ENCODE measurements around the gene STRIP1.
A peak's percentile ranks its signal among the peaks of the same experiment; 100 is the strongest.

STRIP1 gene

GRCh38 chr1:110053552-110054428 is 19.4 kb downstream of the STRIP1 start:
- DNase-seq (ENCODE audit: low spot score) = peak; percentile 73

GRCh38 chr1:110055493-110056284 is 21.3 kb downstream of the STRIP1 start:
- no peak for DNase-seq (ENCODE audit: low spot score)

DNA sequence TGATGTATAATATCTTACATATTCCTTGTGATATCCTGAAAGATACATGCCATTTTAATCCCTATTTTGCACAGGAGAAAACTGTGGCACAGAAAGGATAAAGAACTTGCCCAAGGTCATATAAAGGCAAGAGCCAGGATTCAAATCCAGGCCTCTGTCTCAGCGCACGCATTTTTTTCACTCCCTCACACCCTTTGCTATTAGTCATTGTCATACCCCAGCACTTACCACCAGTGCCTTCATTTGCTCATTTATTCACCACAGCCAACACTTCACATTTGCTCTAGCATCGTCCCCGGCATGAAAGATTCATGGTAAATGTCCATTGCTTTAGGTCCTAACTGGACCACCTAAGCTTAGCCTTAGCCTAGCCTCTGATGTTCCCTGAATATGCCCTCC is 21.9 kb downstream of the STRIP1 start:
- DNase-seq (ENCODE audit: low spot score) = no peak

- DNase-seq (ENCODE audit: low spot score) = peak; percentile 78
Measured at GRCh38 chr1:110056776-110057175, 22.4 kb downstream of the STRIP1 start.

- DNase-seq (ENCODE audit: low spot score) = no peak
Measured at GRCh38 chr1:110057963-110058518, 23.6 kb downstream of the STRIP1 start.

GRCh38 chr1:110058591-110058990 is 24.2 kb downstream of the STRIP1 start:
- no peak for DNase-seq (ENCODE audit: low spot score)

GRCh38 chr1:110059133-110059863 is 24.9 kb downstream of the STRIP1 start:
- no peak for DNase-seq (ENCODE audit: low spot score)

DNA sequence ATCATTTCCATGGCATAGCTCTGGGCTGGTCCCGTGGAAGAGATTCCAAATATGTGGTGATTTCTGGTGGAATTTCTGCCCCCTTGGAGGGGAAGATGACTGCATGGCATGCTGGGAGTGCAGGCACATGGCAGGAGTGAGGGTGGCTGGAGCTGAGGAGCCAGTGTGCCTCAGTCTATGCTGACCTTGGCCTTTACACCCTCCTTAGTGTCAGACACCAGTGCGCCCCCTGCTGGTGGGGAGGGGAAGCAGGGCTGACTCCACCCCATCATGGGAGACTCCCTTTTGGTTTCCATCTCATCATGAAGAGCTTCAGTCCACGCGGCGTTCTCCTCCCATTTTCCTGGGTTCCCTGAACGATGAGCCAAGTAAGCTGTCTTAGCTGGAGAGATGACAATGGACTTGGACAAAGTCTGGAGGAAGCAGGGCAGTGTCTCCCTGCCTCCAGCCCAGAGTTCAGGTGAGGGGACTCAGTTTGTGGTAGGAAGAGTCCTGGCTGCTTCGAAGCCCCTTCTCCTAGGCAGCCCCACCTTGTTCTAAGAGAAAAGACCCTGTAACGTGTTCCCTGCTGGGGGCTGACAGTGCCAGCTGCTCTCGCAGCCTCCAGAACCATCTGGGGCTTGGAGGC is 25.7 kb downstream of the STRIP1 start:
- no peak for DNase-seq (ENCODE audit: low spot score)

DNA sequence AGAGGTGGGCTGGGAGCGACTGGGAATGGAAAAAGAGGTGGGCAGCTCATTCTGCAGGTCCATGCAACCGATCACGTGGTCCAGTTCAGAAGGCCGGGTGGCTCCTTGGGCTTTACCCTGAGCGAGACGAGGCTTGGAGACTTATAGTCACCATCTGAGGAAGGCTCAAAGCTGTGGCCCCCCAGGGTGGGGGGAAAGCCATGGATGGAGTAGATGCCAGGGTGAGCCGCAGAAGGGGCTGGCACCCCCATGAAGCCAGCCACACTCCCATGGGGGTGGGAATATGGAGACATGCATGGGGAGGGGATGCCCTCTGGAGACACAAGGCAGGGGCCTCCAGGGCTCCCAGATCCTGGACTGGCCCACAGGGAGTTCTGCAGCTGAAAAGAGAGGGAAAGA is 26.2 kb downstream of the STRIP1 start:
- no peak for DNase-seq (ENCODE audit: low spot score)

DNA sequence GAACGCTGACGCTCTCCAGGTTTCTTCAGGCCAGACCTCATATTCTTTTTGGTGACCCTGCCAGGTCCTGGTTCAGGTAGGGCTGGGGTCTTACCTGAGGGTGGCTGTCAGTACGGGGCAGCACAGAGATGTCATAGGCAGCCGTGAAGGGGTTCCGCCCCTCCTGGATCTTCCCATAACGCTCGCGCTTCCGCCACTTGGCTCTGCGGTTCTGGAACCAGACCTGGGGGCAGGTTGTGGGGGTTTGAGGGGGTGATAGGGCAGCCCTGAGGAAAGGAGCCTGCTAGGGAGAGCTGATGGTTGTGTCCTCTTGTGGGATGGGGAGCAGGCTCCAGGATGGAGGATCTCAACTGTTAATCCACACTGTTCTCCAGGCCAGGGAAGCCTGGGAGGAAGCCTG is 26.9 kb downstream of the STRIP1 start:
- DNase-seq (ENCODE audit: low spot score) = no peak

GRCh38 chr1:110062612-110063011 is 28.2 kb downstream of the STRIP1 start:
- no peak for DNase-seq (ENCODE audit: low spot score)

- no peak for DNase-seq (ENCODE audit: low spot score)
Measured at GRCh38 chr1:110063781-110064180, 29.4 kb downstream of the STRIP1 start.

- no peak for DNase-seq (ENCODE audit: low spot score)
Measured at GRCh38 chr1:110064576-110065337, 30.3 kb downstream of the STRIP1 start.

DNA sequence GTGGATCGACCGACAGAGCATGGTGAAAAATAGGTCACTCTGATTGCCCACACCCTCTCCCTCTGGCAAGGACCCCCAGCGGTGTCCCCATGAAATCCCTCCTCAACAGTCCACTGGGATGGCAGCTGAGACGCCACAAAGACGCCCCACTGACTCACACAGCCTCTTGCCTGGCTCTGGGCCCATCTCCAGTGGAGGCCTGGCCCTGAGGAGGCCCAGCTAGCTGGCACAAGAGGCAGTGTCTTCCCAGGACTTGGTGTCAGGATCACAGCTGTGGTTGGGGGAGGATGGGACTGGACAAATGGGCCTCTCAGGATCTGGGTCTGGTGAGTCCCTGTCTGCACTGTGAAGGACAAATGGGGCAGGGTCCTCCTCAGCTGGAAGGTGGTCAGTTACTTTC is 31.4 kb downstream of the STRIP1 start:
- no peak for DNase-seq (ENCODE audit: low spot score)

DNA sequence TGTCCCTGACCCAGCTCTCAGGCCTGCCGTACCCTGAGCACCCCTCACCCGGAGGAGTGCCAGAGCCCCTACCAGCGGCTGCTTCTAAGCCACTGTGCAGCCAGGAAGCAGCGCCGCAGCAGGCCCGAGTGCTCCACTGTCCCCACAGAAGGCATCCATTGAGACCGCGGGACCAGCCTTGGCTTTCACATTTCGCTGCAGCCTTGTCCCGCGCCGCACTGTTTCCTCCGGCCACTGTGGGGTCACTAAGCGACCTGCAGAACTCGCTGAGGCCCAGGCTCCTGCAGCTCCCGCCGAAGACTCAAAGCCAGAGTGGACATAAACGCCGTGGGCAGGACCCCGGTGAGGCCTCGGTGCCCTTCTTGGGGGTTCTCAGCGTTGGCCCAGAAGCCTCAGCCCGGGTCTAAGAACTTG is 33.1 kb downstream of the STRIP1 start:
- DNase-seq (ENCODE audit: low spot score) = no peak

- no peak for DNase-seq (ENCODE audit: low spot score)
Measured at GRCh38 chr1:110067893-110068645, 33.6 kb downstream of the STRIP1 start.

DNA sequence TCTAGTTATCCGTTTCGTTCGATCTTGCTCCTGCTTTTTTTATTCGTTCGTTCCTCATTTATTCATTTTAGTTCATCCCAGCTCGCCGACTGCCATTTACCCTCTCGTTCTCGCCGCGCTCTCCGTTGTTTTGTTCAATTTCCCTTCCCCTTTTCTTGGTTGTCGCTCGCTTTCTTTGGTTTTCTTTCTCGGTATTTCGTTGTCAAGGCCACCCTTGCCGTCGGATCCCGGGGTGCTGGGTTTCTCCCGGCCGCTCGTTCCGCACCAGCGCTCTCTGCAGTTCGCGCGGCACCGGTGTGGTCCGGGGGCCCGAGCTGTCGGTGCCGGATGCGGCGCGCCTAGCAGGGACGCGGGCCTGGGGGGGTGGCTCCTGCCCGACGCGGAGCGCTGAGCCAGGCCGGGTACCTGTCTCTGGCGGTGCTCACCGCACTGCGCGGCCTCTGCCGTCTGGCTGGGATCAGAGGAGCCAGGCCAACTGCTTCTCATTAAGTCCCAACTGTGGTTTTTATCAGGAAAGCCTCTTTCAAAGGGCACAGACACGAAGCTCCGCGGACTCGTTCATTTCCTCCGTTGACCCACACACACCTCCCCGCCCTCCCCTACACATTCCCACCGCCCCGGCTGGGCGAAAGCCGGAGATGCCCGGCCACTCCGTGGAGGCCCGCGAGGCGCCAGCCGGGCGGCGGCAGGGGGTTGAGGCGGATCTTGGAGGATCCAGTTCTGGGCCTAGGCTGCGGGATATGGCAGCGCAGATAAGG is 34.4 kb downstream of the STRIP1 start:
- no peak for DNase-seq (ENCODE audit: low spot score)

DNA sequence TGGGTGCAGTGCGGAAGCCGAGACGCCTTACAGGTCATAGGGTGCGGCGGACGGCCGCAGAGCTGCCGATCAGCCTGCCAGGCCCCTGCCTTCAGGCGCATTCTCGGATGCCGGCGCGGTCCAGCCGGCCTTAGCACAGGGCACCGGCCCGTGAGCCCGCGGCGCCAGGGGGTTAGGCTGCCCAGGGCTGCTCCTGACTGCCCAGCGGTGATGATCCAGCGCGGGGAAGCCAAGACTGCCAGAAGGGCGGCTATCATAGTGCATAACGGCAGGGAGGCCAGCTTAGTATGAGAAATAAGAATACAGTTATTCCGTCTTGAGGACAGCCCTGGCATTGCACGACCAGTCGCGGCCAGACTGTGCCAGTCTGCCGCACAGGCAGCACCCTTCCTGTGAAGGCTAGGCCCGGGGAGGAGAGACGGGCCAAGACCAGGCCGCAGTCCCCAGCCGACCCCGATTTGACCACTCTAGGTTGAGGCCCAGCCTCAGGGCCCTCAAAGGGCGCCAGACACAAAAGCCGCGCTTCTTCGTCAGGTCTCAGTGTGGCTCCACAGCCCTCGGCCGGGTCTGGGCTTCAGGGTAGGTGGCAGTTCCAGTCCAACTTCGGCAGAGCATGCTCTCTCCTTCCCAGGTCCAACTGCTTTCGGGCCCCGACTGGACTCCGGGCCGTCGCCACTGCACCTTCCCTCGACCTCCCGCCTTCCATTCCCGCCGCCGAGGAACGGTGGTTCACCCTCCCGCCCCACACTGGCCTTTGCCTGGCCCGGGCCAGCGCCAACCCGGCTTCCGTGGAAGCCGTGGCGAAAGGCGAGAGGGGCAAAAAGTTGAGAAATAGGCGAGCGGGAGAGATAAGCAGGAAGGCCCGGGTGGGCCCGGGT is 35.2 kb downstream of the STRIP1 start:
- DNase-seq (ENCODE audit: low spot score) = no peak

Measured in AG08396 (cell line).